Right cardiac atrium (tissue), 5 donors: ENCODE measurements around the gene EXTL1. TPM values are rescaled to one million over a fixed set of nuclear protein-coding genes. Genes with fewer than 3 reads are reported as not detected.
A peak's percentile ranks its signal among the peaks of the same experiment; 100 is the strongest.

Experiments used
- ATAC-seq, 2 donors: fragments of 200-7000 bp; cut with Tn5 transposase; one replicate each; pipeline versions ENCODE4 v1.8.0 to v1.9.1; 2020; ENCODE audit warnings: moderate library complexity in 2 of 2, mild to moderate bottlenecking in 1 of 2
- DNase-seq, 3 donors: peaks; one replicate each; pipeline ENCODE4 v3.0.0-alpha.2; 2020
- H3K27ac ChIP-seq: one replicate; pipeline ENCODE4 v1.5.1; 2013; ENCODE audit warnings: mild to moderate bottlenecking, low read length, control low read depth, moderate library complexity
- H3K27me3 ChIP-seq: one replicate; pipeline ENCODE4 v1.6.1; 2013; ENCODE audit not compliant: control insufficient read depth, insufficient read depth
- H3K4me1 ChIP-seq: one replicate; pipeline ENCODE4 v1.6.1; 2013; ENCODE audit warnings: low read length; ENCODE audit not compliant: control insufficient read depth, insufficient read depth
- H3K4me3 ChIP-seq: one replicate; pipeline ENCODE4 v1.5.1; 2013; ENCODE audit warnings: low read length, control low read depth
- H3K9me3 ChIP-seq: one replicate; pipeline ENCODE4 v1.6.1; 2013; ENCODE audit warnings: low read length; ENCODE audit not compliant: control insufficient read depth
- WGBS: extraction: QIAGEN DNeasy Blood & Tissue Kit; methylation state at CpG from one replicate; pipeline ENCODE4 v1.1.7; 2013; 5-methylcytosine and 5-hydroxymethylcytosine counted together
- intact Hi-C, 4 donors: fragments of 100-400 bp; cut with DNase I; formaldehyde crosslinking; loops; one replicate each; pipeline versions ENCODE4 v1.11.0 to v1.14.0; 2022 to 2023
- polyA plus RNA-seq: library from polyadenylated mRNA; stranded (reverse); fragments of 200-250 nt; gene quantifications from one replicate; pipeline ENCODE4 v1.2.3, GENCODE V29; 2013
- total RNA-seq, 4 donors: library from RNA; stranded (reverse); fragmentation: NEBNext Ultra II Directional; extraction: Animal tissue kit (Norgen Biotek cat#: 25700); gene quantifications; one replicate each; pipeline ENCODE4 v1.2.1, GENCODE V29; 2021
- donor health status: healthy with polysubstance abuse.
- donor health status: DM: no; HTN: yes; CAD: no.
- donor health status: DM: no; HTN: no; CAD: no.
- donor health status: DM: no; HTN: yes; CAD: no; lungs with severe emphysema.
- donor health status: DM: yes; HTN: yes; CAD: no.

EXTL1 gene
- total and polyA plus RNA-seq, 5 donors = 0.78 to 4.3 (median 2.4) TPM

- H3K4me3 ChIP-seq = peak within 1 kb of the TSS; percentile 55
- ATAC-seq = peak; percentile 99
- intact Hi-C loops = loop anchor here (2.0 to 5.0 kb wide), 2 partner anchors 101 to 103 kb away; no protein-coding TSS in a partner anchor
- no peaks in the 10 kb centered on the region for H3K9me3 ChIP-seq
- H3K4me1 ChIP-seq = no peaks in the 10 kb centered on the region
- no peaks in the 10 kb centered on the region for H3K27me3 ChIP-seq
- under 1% methylated on average over 47 of the region's 47 CpGs for WGBS
- H3K27ac ChIP-seq = peak within 1 kb of the TSS; percentile 56
- DNase-seq = peak; percentile 98
These were observed 23.5 kb upstream of the EXTL1 start, which contains the start of gene PAFAH2 for GRCh38 chr1:25997828-25998761. TSS of gene PAFAH2 (minus strand) at chr1:25998063. CDS start at chr1:25990816, 7,247 bp downstream.

GRCh38 chr1:25999041-25999800, 22.4 kb upstream of the EXTL1 start:
- intact Hi-C loops = loop anchor here (2.0 to 5.0 kb wide), 2 partner anchors 102 to 104 kb away; no protein-coding TSS in a partner anchor
- Histone ChIP-seq H3K4me3 (no peak overlapping the region), H3K9me3 (no peaks in the 10 kb centered on the region), H3K4me1 (no peaks in the 10 kb centered on the region), H3K27me3 (no peaks in the 10 kb centered on the region), H3K27ac (no peak overlapping the region)
- DNase-seq (no peak), ATAC-seq (no peak)
- 80% methylated on average over 18 of the region's 18 CpGs for WGBS

GRCh38 chr1:26003262-26003661, 18.3 kb upstream of the EXTL1 start:
- intact Hi-C loops = no loop called here
- ATAC-seq (no peak), DNase-seq (peak in 1 of 3 donors; percentile 7)
- Histone ChIP-seq H3K27ac (no peak overlapping the region), H3K27me3 (no peaks in the 10 kb centered on the region), H3K4me3 (no peak overlapping the region), H3K9me3 (no peaks in the 10 kb centered on the region), H3K4me1 (peaks cover 2% of the 10 kb centered on the region)
- 86% methylated on average over 4 of the region's 4 CpGs for WGBS

GRCh38 chr1:26003756-26004155, 17.8 kb upstream of the EXTL1 start:
- H3K4me1 ChIP-seq = peaks cover 2% of the 10 kb centered on the region
- no peaks in the 10 kb centered on the region for H3K9me3 ChIP-seq
- DNase-seq (no peak), ATAC-seq (no peak)
- H3K4me3 ChIP-seq = no peak overlapping the region
- no peak overlapping the region for H3K27ac ChIP-seq
- no peaks in the 10 kb centered on the region for H3K27me3 ChIP-seq
- intact Hi-C loops = no loop called here
- 86% methylated on average over 2 of the region's 2 CpGs for WGBS

- no peak overlapping the region for H3K27ac ChIP-seq
- intact Hi-C loops = no loop called here
These were observed 16.0 kb upstream of the EXTL1 start for GRCh38 chr1:26005434-26006105.

GRCh38 chr1:26006710-26007109, 14.9 kb upstream of the EXTL1 start:
- H3K27ac ChIP-seq = no peak overlapping the region
- H3K27me3 ChIP-seq = no peaks in the 10 kb centered on the region
- intact Hi-C loops = no loop called here
- peaks cover 2% of the 10 kb centered on the region for H3K4me1 ChIP-seq
- no peak overlapping the region for H3K4me3 ChIP-seq
- 90% methylated on average over 16 of the region's 16 CpGs for WGBS
- ATAC-seq = no peak
- H3K9me3 ChIP-seq = no peaks in the 10 kb centered on the region
- DNase-seq = peak in 1 of 3 donors; percentile 3

More at GRCh38 chr1:26005434-26006105, 16.0 kb upstream of the EXTL1 start:
- ATAC-seq (peak in 1 of 2 donors; percentile 54), DNase-seq (peak in 1 of 3 donors; percentile 4)
- 56% methylated on average over 4 of the region's 4 CpGs for WGBS
- Histone ChIP-seq H3K27me3 (no peaks in the 10 kb centered on the region), H3K4me1 (peaks cover 2% of the 10 kb centered on the region), H3K4me3 (no peak overlapping the region), H3K9me3 (no peaks in the 10 kb centered on the region)

- no peak for ATAC-seq
- 61% methylated on average over 6 of the region's 6 CpGs for WGBS
These were observed 11.7 kb upstream of the EXTL1 start for GRCh38 chr1:26009796-26010447.

GRCh38 chr1:26010825-26011224, 10.8 kb upstream of the EXTL1 start:
- H3K27me3 ChIP-seq = no peaks in the 10 kb centered on the region
- H3K4me3 ChIP-seq = no peak overlapping the region
- H3K4me1 ChIP-seq = no peaks in the 10 kb centered on the region
- no peak overlapping the region for H3K27ac ChIP-seq
- WGBS = 73% methylated on average over 3 of the region's 3 CpGs
- ATAC-seq (no peak), DNase-seq (peak in 1 of 3 donors; percentile 20)
- intact Hi-C loops = no loop called here
- no peaks in the 10 kb centered on the region for H3K9me3 ChIP-seq

More at GRCh38 chr1:26009796-26010447, 11.7 kb upstream of the EXTL1 start:
- no peak overlapping the region for H3K27ac ChIP-seq
- H3K4me1 ChIP-seq = peaks cover 2% of the 10 kb centered on the region
- DNase-seq = peak in 1 of 3 donors; percentile 3
- H3K9me3 ChIP-seq = no peaks in the 10 kb centered on the region
- intact Hi-C loops = no loop called here
- no peaks in the 10 kb centered on the region for H3K27me3 ChIP-seq
- no peak overlapping the region for H3K4me3 ChIP-seq

- intact Hi-C loops = no loop called here
- Histone ChIP-seq H3K9me3 (no peaks in the 10 kb centered on the region), H3K4me1 (peaks cover 5% of the 10 kb centered on the region), H3K27ac (no peak overlapping the region), H3K27me3 (no peaks in the 10 kb centered on the region), H3K4me3 (no peak overlapping the region)
- DNase-seq = no peak
- 67% methylated on average over 3 of the region's 3 CpGs for WGBS
- ATAC-seq = no peak
These were observed 8.7 kb upstream of the EXTL1 start for GRCh38 chr1:26012864-26013263.

- intact Hi-C loops = no loop called here
- 91% methylated on average over 2 of the region's 2 CpGs for whole genome bisulfite sequencing
- ATAC-seq = no peak
These were observed 7.4 kb upstream of the EXTL1 start for GRCh38 chr1:26014179-26014578.

More at GRCh38 chr1:26014179-26014578, 7.4 kb upstream of the EXTL1 start:
- Histone ChIP-seq H3K27ac (no peak overlapping the region), H3K4me1 (peaks cover 5% of the 10 kb centered on the region), H3K9me3 (no peaks in the 10 kb centered on the region), H3K4me3 (no peak overlapping the region), H3K27me3 (no peaks in the 10 kb centered on the region)
- DNase-seq = no peak
